H1 (cell line): ENCODE measurements around the gene MGAT5B. TPM values are rescaled to one million over a fixed set of nuclear protein-coding genes. Genes with fewer than 3 reads are reported as not detected.

Source experiments
- CBX5 ChIP-seq: fragments of 300-800, 300-1000 bp; sonication (generic); IDR thresholded peaks from 2 replicates; pipeline ENCODE4 v1.7.1; 2016; ENCODE audit warnings: antibody characterized with exemption, low read length, low read depth
- FOSL1 ChIP-seq: IDR thresholded peaks from 2 replicates; pipeline ENCODE4 v1.6.1; 2011; ENCODE audit warnings: mild to moderate bottlenecking, low read depth, low read length, moderate library complexity; ENCODE audit not compliant: insufficient read depth
- polyA plus RNA-seq, 7 experiments: library from polyadenylated mRNA; depleted of rRNA in 3 of 7; stranded (reverse) in 5 of 7; unstranded in 2 of 7; fragments of >200 nt in 5 of 7; fragments of 200-250 nt in 2 of 7; gene quantifications; 1 replicate in 5 of 7; 2 replicates in 1 of 7; 4 replicates in 1 of 7; pipeline versions ENCODE4 v1.2.1 to v1.2.3, GENCODE V29; 2011 to 2013; ENCODE audit warnings: missing spikeins in 2 of 7, mixed read lengths in 2 of 7
- total RNA-seq: library from RNA; stranded (reverse); fragmentation: NEBNext Ultra II Directional; extraction: Animal tissue kit (Norgen Biotek cat#: 25700); gene quantifications from 2 replicates; pipeline ENCODE4 v1.2.1, GENCODE V29; 2021

MGAT5B gene
- total and polyA plus RNA-seq, 2 of the 8 experiments (the other 6 are each of a cell fraction or from before 2014, with no cell fraction given), result 7.9 to 8.2 TPM

DNA sequence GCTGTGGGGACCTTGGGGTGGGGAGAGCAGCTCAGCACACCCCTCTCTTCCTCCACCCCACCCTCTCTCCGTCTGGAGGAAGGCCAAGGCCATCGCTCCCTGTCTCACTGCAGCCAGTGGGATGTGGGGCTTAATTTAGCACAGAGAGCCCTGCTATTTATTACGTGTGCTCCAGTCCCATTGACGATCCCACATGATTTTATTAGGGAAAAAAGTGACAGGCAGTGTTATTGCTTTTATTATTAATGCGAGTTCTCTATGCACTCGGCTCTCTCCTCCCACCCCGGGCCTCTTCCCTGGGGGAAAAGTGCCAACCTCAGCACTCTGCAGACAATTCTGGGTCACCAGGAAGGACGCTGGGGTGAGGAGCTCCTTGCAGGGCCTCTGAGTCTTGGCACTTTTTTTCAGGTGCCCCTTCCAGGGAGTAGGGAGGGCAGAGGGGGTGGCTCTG, 57.3 kb downstream of the MGAT5B start (continued):
- TF ChIP-seq CBX5, result no peak
- no peak for TF ChIP-seq FOSL1
